K562 (cell line): ENCODE measurements around the gene RTCA. TPM values are rescaled to one million over a fixed set of nuclear protein-coding genes. Genes with fewer than 3 reads are reported as not detected.
A peak's percentile ranks its signal among the peaks of the same experiment; 100 is the strongest.

Experiments
- ATAC-seq: fragments of 200-7000 bp; cut with Tn5 transposase; 3 replicates; pipeline ENCODE4 v1.9.1; 2020; ENCODE audit warnings: moderate library complexity
- BruUV-seq: library from RNA; stranded (reverse); fragments of 400-500 nt; replicated peaks from 2 replicates; lab custom pipeline; 2021; lab: Mats Ljungman, UMichigan
- CTCF ChIA-PET: fragments of 300-600 bp; formaldehyde crosslinking; extraction: SDS; loops from one replicate; lab custom pipeline; 2021; ENCODE audit warnings: low intra/inter-chr PET ratio; lab: Yijun Ruan, JAX
- POLR2A ChIA-PET: fragments of 300-600, 350-650 bp; sonication (Branson Sonifier 250); formaldehyde crosslinking; extraction: SDS; loops from one replicate; lab custom pipeline; 2021; ENCODE audit warnings: antibody characterized with exemption, inconsistent platforms; lab: Yijun Ruan, JAX
- DNase-seq, 4 experiments: peaks; one replicate each; pipeline versions ENCODE4 v3.0.0 to v3.0.0-alpha.2; 2011 to 2018; ENCODE audit warnings: low spot score in 3 of 4, mixed read lengths in 3 of 4; ENCODE audit errors: extremely low read depth in 1 of 4
- FAIRE-seq: peaks from 2 replicates; lab custom pipeline; 2011; peaks lifted over from hg19 to GRCh38; lab: Jason Lieb, UNC
- H2AFZ ChIP-seq: 2 replicates; pipeline ENCODE4 v1.6.0; 2011; ENCODE audit warnings: low read depth, low read length, control low read depth, inconsistent platforms
- H3K27ac ChIP-seq: fragments of 200-600 bp; 3 replicates; pipeline ENCODE4 v1.8.0; 2011; ENCODE audit warnings: low read depth, mild to moderate bottlenecking, control low read depth, inconsistent platforms, low read length, moderate library complexity, mixed read lengths; ENCODE audit errors: extremely low read depth
- H3K27me3 ChIP-seq, 2 experiments: fragments of 300-600 bp in 1 of 2; 2 replicates in 1 of 2; 3 replicates in 1 of 2; pipeline versions ENCODE4 v1.6.0 to v1.8.0; 2011; ENCODE audit warnings: inconsistent platforms in 2 of 2, low read length in 2 of 2, mild to moderate bottlenecking in 1 of 2, mixed read lengths in 1 of 2, moderate library complexity in 1 of 2; ENCODE audit not compliant: control insufficient read depth in 2 of 2, insufficient read depth in 2 of 2
- H3K36me3 ChIP-seq: fragments of 300-600 bp; 3 replicates; pipeline ENCODE4 v1.8.0; 2011; ENCODE audit warnings: mild to moderate bottlenecking, low read length, inconsistent platforms; ENCODE audit not compliant: control insufficient read depth, insufficient read depth
- H3K4me1 ChIP-seq, 2 experiments: fragments of 200-600 bp in 1 of 2; replicated peaks in 1 of 2; 2 replicates in 1 of 2; 3 replicates in 1 of 2; pipeline versions ENCODE4 v1.5.1 to v1.8.0; 2011; ENCODE audit warnings: inconsistent platforms in 2 of 2, low read length in 2 of 2, mild to moderate bottlenecking in 1 of 2, mixed read lengths in 1 of 2, moderate library complexity in 1 of 2; ENCODE audit not compliant: control insufficient read depth in 2 of 2, insufficient read depth in 2 of 2
- H3K4me2 ChIP-seq: 2 replicates; pipeline ENCODE4 v1.6.1; 2011; ENCODE audit warnings: low read length, control low read depth, inconsistent platforms, mixed read lengths; ENCODE audit not compliant: insufficient read depth
- H3K4me3 ChIP-seq: fragments of 200-600 bp; sonication (generic), shearing (Covaris generic); 2 replicates; pipeline ENCODE4 v1.5.1; 2016; ENCODE audit warnings: control low read depth, inconsistent platforms
- H3K79me2 ChIP-seq: fragments of 200-600 bp; 3 replicates; pipeline ENCODE4 v1.8.0; 2011; ENCODE audit warnings: low read length, inconsistent platforms; ENCODE audit not compliant: control insufficient read depth, insufficient read depth
- H3K9ac ChIP-seq, 2 experiments: 2 replicates each; pipeline versions ENCODE4 v1.6.0 to v1.6.1; 2011; ENCODE audit warnings: low read depth in 2 of 2, low read length in 2 of 2, control low read depth in 1 of 2, inconsistent platforms in 1 of 2, mild to moderate bottlenecking in 1 of 2, mixed read lengths in 1 of 2; ENCODE audit not compliant: insufficient read depth in 1 of 2
- H3K9me1 ChIP-seq: one replicate; pipeline ENCODE4 v1.6.0; 2011; ENCODE audit warnings: inconsistent platforms, mild to moderate bottlenecking, low read length, moderate library complexity; ENCODE audit not compliant: control insufficient read depth, insufficient read depth
- H3K9me3 ChIP-seq: replicated peaks from 2 replicates; pipeline ENCODE4 v1.5.1; 2011; ENCODE audit warnings: low read depth, low read length, inconsistent platforms; ENCODE audit not compliant: control insufficient read depth, insufficient read depth
- H4K20me1 ChIP-seq: replicated peaks from 2 replicates; pipeline ENCODE4 v1.6.1; 2011; ENCODE audit warnings: low read length, inconsistent platforms, mixed read lengths; ENCODE audit not compliant: control insufficient read depth, insufficient read depth
- CEBPB ChIP-seq: fragments of 450-650 bp; IDR thresholded peaks from 2 replicates; pipeline ENCODE4 v1.6.1; 2016; ENCODE audit warnings: missing genetic modification characterization, missing compliant biosample characterization
- CEBPG ChIP-seq, 3 experiments: fragments of 200-800 bp in 1 of 3; sonication (Bioruptor generic) in 1 of 3; sonication (generic) in 1 of 3; formaldehyde crosslinking in 1 of 3; IDR thresholded peaks in 2 of 3; conservative IDR thresholded peaks in 1 of 3; 2 replicates each; pipeline versions ENCODE4 v1.6.1 to v1.8.0; 2016 to 2022; ENCODE audit warnings: missing compliant biosample characterization in 2 of 3, missing genetic modification characterization in 2 of 3, mild to moderate bottlenecking in 1 of 3, missing genetic modification reagents in 1 of 3
- NFIC ChIP-seq: fragments of 450-650 bp; IDR thresholded peaks from 2 replicates; pipeline ENCODE4 v1.6.1; 2017; ENCODE audit warnings: mild to moderate bottlenecking, inconsistent platforms
- XRCC3 ChIP-seq: fragments of 450-650 bp; IDR thresholded peaks from 2 replicates; pipeline ENCODE4 v1.6.1; 2017; ENCODE audit warnings: mild to moderate bottlenecking, moderate library complexity
- YBX1 ChIP-seq: fragments of 450-650 bp; IDR thresholded peaks from 2 replicates; pipeline ENCODE4 v1.7.1; 2016; ENCODE audit warnings: mild to moderate bottlenecking
- ZBTB8A ChIP-seq: fragments of 450-650 bp; IDR thresholded peaks from 2 replicates; pipeline ENCODE4 v1.6.1; 2018; ENCODE audit warnings: mild to moderate bottlenecking, moderate library complexity; ENCODE audit not compliant: partially characterized antibody
- WGBS: fragments of 100-300 bp; shearing (Covaris generic); methylation state at CpG from one replicate; pipeline ENCODE4 v1.1.6; 2016; ENCODE audit warnings: low coverage, mixed read lengths; ENCODE audit not compliant: insufficient coverage; ENCODE audit errors: missing lambda C conversion rate; 5-methylcytosine and 5-hydroxymethylcytosine counted together
- in situ Hi-C: fragments of 300-500 bp; cut with MboI; formaldehyde crosslinking; loops from 4 replicates; pipeline ENCODE4 v1.15.0; 2018; ENCODE audit warnings: inconsistent platforms, mixed read lengths
- intact Hi-C: fragments of 100-400 bp; cut with micrococcal nuclease; formaldehyde crosslinking; loops from 2 replicates; pipeline ENCODE4 v1.14.2; 2022
- polyA plus RNA-seq, 8 experiments: library from polyadenylated mRNA; depleted of rRNA in 4 of 8; stranded (reverse) in 5 of 8; unstranded in 3 of 8; fragments of >200 nt; fragmentation: Nextera tagmentation in 2 of 8; fragmentation: Illumina TruSeq in 1 of 8; extraction: Ambion mirVana in 2 of 8; extraction: Trizol in 1 of 8; gene quantifications; 2 replicates each; pipeline versions ENCODE4 v1.2.1 to v1.2.3, GENCODE V29; 2011 to 2014; ENCODE audit warnings: inconsistent platforms in 1 of 8, missing spikeins in 1 of 8
- total RNA-seq, 7 experiments: library from RNA; depleted of rRNA in 6 of 7; stranded (reverse); fragments of >200 nt in 6 of 7; fragmentation: Illumina TruSeq in 2 of 7; extraction: Trizol in 2 of 7; gene quantifications; 2 replicates each; pipeline versions ENCODE4 v1.2.1 to v1.2.3, GENCODE V29; 2011 to 2021; ENCODE audit warnings: low replicate concordance in 1 of 7
- TF ChIP-seq, protein P1 (sequence below): sonication (generic); formaldehyde crosslinking; IDR thresholded peaks from 2 replicates; pipeline ENCODE4 v1.8.1; 2022; ENCODE audit warnings: missing genetic modification reagents

The RTCA gene
- total and polyA plus RNA-seq, 9 of the 15 experiments (the other 6 are each of a cell fraction or from before 2014, with no cell fraction given): 11.6 to 57.2 (median 43.2) TPM

DNA sequence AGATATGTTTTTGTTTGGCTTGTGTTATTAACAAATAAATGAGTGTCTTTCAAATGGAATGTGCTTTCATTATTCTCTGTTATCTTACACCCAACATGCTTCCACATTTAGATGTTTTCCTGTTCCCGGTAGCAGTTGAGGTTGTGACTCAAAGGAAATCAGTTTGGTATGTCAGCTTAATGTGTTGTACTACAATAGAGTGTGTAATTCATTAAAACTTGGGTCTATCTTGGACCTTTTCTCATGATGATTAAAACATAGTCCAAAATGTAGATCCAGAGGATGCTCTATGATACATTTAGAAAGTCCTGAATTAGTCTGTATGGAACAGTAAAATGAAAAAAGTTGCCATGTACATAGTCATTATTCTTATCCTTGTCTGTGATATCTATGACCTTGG lies 26.7 kb downstream of the RTCA start:
- H2AFZ ChIP-seq: no peak overlapping the region
- TF ChIP-seq NFIC: no peak
- TF ChIP-seq ZBTB8A: peak; percentile 16
- TF ChIP-seq, all 486 proteins: peak for 1
- Histone ChIP-seq H3K9me1 (no peaks in the 10 kb centered on the region), H3K4me1 (no peaks in the 10 kb centered on the region; a peak in 1 of 5 replicates), H4K20me1 (no peaks in the 10 kb centered on the region), H3K9me3 (no peaks in the 10 kb centered on the region), H3K27me3 (no peaks in the 10 kb centered on the region), H3K9ac (no peak overlapping the region), H3K36me3 (peaks cover 51% of the 10 kb centered on the region; the same call in 2 of the 3 replicates), H3K27ac (no peak overlapping the region), H3K4me3 (no peak overlapping the region), H3K79me2 (no peaks in the 10 kb centered on the region), H3K4me2 (no peak overlapping the region)
- in situ Hi-C loops (no loop called here), intact Hi-C loops (no loop called here)
- BruUV-seq: no TSS peak
- ChIA-PET CTCF (no interaction called here), POLR2A (interaction anchor here (1.4 kb wide), 1 partner anchor 9 kb away, joined by 4 read pairs; no protein-coding TSS in a partner anchor)
- DNase-seq (no peak), ATAC-seq (no peak), FAIRE-seq (no peak)
- 6% methylated on average over 1 of the region's 1 CpG for WGBS

- no peaks in the 10 kb centered on the region for H4K20me1 ChIP-seq
- in situ Hi-C loops: no loop called here
- TF ChIP-seq CEBPG (CRISPR knock-in tag; IDR thresholded peaks at IDR 0.05): no peak
- TF ChIP-seq CEBPG (tag; conservative IDR thresholded peaks at IDR 0.05 in 1 of 2, IDR thresholded peaks at IDR 0.05 in 1 of 2): 0 out of 4 replicates have a peak, but pooled peaks of 1 of the 2 experiments have one; percentile 5
- TF ChIP-seq YBX1: no peak
- TF ChIP-seq, protein P1, sequence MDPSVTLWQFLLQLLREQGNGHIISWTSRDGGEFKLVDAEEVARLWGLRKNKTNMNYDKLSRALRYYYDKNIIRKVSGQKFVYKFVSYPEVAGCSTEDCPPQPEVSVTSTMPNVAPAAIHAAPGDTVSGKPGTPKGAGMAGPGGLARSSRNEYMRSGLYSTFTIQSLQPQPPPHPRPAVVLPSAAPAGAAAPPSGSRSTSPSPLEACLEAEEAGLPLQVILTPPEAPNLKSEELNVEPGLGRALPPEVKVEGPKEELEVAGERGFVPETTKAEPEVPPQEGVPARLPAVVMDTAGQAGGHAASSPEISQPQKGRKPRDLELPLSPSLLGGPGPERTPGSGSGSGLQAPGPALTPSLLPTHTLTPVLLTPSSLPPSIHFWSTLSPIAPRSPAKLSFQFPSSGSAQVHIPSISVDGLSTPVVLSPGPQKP (CRISPR knock-in tag): no peak
- no peak for TF ChIP-seq XRCC3
- peak; percentile 76 for TF ChIP-seq CEBPB
- ATAC-seq: no peak
- no peaks in the 10 kb centered on the region for H3K9me1 ChIP-seq
- H2AFZ ChIP-seq: no peak overlapping the region
- H3K9ac ChIP-seq: no peak overlapping the region
- no peaks in the 10 kb centered on the region; a peak in 1 of 5 replicates for H3K4me1 ChIP-seq
- H3K36me3 ChIP-seq: peaks cover 22% of the 10 kb centered on the region; the same call in 2 of the 3 replicates
- H3K27ac ChIP-seq: no peak overlapping the region
- intact Hi-C loops: no loop called here
- no peak overlapping the region for H3K4me3 ChIP-seq
- DNase-seq: no peak
- H3K9me3 ChIP-seq: no peaks in the 10 kb centered on the region
- no peak for FAIRE-seq
- H3K4me2 ChIP-seq: no peak overlapping the region
- ChIA-PET CTCF (no interaction called here), POLR2A (interaction anchor here (0.7 to 2.2 kb wide), 4 partner anchors 9 to 61 kb away, joined by 3 to 5 read pairs (median 3); no protein-coding TSS in a partner anchor)
- 92% methylated on average over 8 of the region's 8 CpGs for WGBS
- H3K79me2 ChIP-seq: no peaks in the 10 kb centered on the region
- H3K27me3 ChIP-seq: no peaks in the 10 kb centered on the region
- no TSS peak for BruUV-seq
These were observed 30.1 kb downstream of the RTCA start for GRCh38 chr1:100296140-100296539.
